Measurements from ENCODE around the gene TMEM94. TPM values are rescaled to one million over a fixed set of nuclear protein-coding genes. Genes with fewer than 3 reads are reported as not detected.

TMEM94 gene
- total and polyA plus RNA-seq, 2 of the 13 experiments (the other 11 are each of a cell fraction or from before 2014, with no cell fraction given), result 32.6 to 134 TPM

DNA sequence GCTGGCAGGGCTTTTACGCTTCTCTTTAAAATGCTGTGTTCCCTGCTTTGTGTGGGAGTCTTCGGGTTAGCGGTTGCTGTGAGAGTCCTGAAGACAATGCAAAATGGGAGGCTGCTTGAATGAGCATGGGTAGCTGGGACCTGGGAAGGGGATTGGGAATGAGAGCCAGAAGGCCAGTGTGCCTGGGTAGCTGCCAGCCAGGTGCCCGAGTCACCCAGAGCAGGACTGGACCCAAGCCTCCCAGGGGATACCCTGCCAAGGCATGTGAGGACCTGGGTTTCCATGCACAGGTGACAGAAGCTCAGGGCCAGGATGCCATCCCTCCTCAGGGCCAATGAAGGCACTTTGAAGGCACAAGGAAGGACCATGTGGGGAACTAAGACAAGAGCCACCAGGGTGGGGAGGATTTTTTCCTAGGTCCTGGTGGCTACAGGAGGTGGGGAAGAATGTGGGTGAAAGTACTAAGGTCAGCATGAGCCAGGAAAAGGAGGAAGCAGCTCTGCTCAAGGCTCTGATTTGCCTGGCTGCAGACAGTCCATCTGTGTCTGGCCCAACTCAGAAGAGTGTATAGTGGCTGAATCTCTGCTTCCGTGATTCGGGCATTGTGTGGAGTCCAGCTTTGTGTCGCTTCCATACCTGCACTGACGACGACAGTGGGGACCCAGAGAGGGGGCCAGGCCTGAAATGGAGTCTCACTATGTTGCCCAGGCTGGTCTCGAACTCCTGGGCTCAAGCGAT is 20.5 kb downstream of the TMEM94 start (continued):
- TF ChIP-seq ZFYVE20 (CRISPR knock-in tag; IDR thresholded peaks at IDR 0.05; ENCODE audit: borderline replicate concordance, low read depth) (no peak), ZNF296 (CRISPR knock-in tag; conservative IDR thresholded peaks at IDR 0.05) (0 out of 2 replicates have a peak, but pooled peaks have one; percentile 32), JDP2 (CRISPR knock-in tag; IDR thresholded peaks at IDR 0.05; ENCODE audit: borderline replicate concordance) (no peak), CENPT (CRISPR knock-in tag; IDR thresholded peaks at IDR 0.05; ENCODE audit: low read depth) (no peak), RAD21 (CRISPR knock-in tag; IDR thresholded peaks at IDR 0.05) (no peak), ZFP41 (CRISPR knock-in tag; IDR thresholded peaks at IDR 0.05; ENCODE audit: borderline replicate concordance) (no peak), ZNF75D (CRISPR knock-in tag; IDR thresholded peaks at IDR 0.05; ENCODE audit: borderline replicate concordance) (no peak), MEIS2 (CRISPR knock-in tag; IDR thresholded peaks at IDR 0.05) (no peak), SALL1 (CRISPR knock-in tag; IDR thresholded peaks at IDR 0.05) (no peak), ZMYM3 (CRISPR knock-in tag; IDR thresholded peaks at IDR 0.05) (0 out of 2 replicates have a peak, but pooled peaks have one; percentile 29)
- TF ChIP-seq, protein P1, sequence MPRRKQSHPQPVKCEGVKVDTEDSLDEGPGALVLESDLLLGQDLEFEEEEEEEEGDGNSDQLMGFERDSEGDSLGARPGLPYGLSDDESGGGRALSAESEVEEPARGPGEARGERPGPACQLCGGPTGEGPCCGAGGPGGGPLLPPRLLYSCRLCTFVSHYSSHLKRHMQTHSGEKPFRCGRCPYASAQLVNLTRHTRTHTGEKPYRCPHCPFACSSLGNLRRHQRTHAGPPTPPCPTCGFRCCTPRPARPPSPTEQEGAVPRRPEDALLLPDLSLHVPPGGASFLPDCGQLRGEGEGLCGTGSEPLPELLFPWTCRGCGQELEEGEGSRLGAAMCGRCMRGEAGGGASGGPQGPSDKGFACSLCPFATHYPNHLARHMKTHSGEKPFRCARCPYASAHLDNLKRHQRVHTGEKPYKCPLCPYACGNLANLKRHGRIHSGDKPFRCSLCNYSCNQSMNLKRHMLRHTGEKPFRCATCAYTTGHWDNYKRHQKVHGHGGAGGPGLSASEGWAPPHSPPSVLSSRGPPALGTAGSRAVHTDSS (CRISPR knock-in tag; conservative IDR thresholded peaks at IDR 0.05), result no peak
- TF ChIP-seq, protein P2, sequence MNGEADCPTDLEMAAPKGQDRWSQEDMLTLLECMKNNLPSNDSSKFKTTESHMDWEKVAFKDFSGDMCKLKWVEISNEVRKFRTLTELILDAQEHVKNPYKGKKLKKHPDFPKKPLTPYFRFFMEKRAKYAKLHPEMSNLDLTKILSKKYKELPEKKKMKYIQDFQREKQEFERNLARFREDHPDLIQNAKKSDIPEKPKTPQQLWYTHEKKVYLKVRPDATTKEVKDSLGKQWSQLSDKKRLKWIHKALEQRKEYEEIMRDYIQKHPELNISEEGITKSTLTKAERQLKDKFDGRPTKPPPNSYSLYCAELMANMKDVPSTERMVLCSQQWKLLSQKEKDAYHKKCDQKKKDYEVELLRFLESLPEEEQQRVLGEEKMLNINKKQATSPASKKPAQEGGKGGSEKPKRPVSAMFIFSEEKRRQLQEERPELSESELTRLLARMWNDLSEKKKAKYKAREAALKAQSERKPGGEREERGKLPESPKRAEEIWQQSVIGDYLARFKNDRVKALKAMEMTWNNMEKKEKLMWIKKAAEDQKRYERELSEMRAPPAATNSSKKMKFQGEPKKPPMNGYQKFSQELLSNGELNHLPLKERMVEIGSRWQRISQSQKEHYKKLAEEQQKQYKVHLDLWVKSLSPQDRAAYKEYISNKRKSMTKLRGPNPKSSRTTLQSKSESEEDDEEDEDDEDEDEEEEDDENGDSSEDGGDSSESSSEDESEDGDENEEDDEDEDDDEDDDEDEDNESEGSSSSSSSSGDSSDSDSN (CRISPR knock-in tag; IDR thresholded peaks at IDR 0.05), result no peak
- TF ChIP-seq, protein P3, sequence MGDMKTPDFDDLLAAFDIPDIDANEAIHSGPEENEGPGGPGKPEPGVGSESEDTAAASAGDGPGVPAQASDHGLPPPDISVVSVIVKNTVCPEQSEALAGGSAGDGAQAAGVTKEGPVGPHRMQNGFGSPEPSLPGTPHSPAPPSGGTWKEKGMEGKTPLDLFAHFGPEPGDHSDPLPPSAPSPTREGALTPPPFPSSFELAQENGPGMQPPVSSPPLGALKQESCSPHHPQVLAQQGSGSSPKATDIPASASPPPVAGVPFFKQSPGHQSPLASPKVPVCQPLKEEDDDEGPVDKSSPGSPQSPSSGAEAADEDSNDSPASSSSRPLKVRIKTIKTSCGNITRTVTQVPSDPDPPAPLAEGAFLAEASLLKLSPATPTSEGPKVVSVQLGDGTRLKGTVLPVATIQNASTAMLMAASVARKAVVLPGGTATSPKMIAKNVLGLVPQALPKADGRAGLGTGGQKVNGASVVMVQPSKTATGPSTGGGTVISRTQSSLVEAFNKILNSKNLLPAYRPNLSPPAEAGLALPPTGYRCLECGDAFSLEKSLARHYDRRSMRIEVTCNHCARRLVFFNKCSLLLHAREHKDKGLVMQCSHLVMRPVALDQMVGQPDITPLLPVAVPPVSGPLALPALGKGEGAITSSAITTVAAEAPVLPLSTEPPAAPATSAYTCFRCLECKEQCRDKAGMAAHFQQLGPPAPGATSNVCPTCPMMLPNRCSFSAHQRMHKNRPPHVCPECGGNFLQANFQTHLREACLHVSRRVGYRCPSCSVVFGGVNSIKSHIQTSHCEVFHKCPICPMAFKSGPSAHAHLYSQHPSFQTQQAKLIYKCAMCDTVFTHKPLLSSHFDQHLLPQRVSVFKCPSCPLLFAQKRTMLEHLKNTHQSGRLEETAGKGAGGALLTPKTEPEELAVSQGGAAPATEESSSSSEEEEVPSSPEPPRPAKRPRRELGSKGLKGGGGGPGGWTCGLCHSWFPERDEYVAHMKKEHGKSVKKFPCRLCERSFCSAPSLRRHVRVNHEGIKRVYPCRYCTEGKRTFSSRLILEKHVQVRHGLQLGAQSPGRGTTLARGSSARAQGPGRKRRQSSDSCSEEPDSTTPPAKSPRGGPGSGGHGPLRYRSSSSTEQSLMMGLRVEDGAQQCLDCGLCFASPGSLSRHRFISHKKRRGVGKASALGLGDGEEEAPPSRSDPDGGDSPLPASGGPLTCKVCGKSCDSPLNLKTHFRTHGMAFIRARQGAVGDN (CRISPR knock-in tag; IDR thresholded peaks at IDR 0.05), result peak; percentile 48; the same call in 1 of the 2 replicates
- TF ChIP-seq, protein P4, sequence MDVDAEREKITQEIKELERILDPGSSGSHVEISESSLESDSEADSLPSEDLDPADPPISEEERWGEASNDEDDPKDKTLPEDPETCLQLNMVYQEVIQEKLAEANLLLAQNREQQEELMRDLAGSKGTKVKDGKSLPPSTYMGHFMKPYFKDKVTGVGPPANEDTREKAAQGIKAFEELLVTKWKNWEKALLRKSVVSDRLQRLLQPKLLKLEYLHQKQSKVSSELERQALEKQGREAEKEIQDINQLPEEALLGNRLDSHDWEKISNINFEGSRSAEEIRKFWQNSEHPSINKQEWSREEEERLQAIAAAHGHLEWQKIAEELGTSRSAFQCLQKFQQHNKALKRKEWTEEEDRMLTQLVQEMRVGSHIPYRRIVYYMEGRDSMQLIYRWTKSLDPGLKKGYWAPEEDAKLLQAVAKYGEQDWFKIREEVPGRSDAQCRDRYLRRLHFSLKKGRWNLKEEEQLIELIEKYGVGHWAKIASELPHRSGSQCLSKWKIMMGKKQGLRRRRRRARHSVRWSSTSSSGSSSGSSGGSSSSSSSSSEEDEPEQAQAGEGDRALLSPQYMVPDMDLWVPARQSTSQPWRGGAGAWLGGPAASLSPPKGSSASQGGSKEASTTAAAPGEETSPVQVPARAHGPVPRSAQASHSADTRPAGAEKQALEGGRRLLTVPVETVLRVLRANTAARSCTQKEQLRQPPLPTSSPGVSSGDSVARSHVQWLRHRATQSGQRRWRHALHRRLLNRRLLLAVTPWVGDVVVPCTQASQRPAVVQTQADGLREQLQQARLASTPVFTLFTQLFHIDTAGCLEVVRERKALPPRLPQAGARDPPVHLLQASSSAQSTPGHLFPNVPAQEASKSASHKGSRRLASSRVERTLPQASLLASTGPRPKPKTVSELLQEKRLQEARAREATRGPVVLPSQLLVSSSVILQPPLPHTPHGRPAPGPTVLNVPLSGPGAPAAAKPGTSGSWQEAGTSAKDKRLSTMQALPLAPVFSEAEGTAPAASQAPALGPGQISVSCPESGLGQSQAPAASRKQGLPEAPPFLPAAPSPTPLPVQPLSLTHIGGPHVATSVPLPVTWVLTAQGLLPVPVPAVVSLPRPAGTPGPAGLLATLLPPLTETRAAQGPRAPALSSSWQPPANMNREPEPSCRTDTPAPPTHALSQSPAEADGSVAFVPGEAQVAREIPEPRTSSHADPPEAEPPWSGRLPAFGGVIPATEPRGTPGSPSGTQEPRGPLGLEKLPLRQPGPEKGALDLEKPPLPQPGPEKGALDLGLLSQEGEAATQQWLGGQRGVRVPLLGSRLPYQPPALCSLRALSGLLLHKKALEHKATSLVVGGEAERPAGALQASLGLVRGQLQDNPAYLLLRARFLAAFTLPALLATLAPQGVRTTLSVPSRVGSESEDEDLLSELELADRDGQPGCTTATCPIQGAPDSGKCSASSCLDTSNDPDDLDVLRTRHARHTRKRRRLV (CRISPR knock-in tag; IDR thresholded peaks at IDR 0.05), result no peak

Measured in HepG2 (cell line).